ENCODE data around the gene ZMAT2.
"Not testable (repeated sequence)": the region's sequence is repeated elsewhere in the genome, so short reads cannot be mapped to it uniquely, and the experiment has no call there.

The ZMAT2 gene, protein sequence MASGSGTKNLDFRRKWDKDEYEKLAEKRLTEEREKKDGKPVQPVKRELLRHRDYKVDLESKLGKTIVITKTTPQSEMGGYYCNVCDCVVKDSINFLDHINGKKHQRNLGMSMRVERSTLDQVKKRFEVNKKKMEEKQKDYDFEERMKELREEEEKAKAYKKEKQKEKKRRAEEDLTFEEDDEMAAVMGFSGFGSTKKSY

DNA sequence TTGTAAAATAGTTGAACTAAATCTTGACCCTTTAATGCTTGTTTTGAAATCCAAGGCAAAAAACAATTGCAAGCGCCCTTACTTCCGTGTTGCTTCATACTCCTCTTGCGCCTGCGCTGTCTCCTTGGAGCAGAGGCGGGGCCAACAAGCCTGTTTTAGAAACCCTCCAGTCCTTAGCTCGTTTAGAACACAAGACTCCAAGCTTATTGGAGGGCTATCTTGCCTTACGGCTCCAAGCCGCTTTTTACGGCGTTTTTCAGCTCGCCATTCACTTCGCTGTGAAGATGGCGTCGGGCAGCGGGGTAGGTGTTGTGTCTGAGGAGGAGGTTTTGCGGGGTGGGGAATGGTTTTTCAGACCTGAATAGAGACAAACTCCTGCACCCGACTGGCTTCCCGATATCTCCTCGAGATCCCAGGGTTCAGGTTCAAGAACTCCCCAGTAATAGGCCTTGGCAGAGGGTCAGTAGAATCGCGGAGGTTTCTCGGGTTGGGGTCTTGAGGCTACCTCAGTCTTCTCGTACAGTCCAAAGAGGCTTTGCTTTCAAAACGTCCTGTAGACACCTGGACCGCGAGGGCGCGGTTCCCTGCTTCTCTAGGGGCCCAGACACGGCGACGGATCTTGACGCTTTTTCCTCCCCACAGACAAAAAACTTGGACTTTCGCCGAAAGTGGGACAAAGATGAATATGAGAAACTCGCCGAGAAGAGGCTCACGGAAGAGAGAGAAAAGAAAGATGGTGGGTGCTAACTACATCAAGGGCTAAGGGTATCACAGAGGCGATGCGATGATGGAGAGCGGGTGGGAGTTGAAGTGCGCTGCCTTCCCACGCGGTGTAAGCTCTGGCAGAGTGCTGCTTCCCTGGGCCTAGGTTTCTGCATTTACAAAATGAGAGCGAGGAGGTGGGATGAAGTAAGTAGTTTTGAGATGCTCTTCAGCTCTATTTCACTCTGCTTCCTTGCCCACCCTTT is at the start of gene ZMAT2:
Gene ZMAT2 (plus strand): TSS at position 271 of the 968 bp plus-strand sequence. CDS start 14 bp downstream, at position 285.
- peak; percentile 99 for FAIRE-seq

DNA sequence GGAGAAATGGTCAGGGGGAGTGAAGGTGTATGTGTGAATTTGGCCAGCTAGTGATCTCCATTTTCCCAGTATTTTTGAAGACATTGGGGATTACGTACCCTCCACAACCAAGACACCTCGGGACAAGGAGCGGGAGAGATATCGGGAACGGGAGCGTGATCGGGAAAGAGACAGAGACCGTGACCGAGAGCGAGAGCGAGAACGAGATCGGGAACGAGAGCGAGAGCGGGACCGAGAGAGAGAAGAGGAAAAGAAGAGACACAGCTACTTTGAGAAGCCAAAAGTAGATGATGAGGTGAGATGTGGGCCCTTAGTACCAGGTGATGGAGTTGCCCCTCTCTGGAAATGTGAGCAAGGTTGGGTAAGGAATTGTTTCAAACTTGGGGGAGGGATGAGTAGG is 41.4 kb upstream of the ZMAT2 start:
- no peak for FAIRE-seq

DNA sequence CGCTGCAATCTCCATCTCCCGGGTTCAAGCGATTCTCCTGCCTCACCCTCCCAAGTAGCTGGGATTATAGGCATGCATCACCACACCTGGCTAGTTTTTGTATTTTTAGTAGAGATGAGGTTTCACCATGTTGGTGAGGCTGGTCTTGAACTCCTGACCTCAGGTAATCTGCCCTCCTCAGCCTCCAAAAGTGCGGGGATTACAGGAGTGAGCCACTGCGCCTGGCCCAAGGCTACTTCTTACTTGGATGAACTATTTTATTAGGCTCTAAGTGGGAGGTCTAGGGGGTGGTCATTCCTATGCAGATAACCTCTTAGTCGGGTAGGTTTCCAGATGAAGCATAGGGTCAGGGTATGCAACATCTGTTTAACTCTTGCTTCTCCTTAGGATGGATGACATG is 39.9 kb upstream of the ZMAT2 start:
- FAIRE-seq = not testable (repeated sequence)

DNA sequence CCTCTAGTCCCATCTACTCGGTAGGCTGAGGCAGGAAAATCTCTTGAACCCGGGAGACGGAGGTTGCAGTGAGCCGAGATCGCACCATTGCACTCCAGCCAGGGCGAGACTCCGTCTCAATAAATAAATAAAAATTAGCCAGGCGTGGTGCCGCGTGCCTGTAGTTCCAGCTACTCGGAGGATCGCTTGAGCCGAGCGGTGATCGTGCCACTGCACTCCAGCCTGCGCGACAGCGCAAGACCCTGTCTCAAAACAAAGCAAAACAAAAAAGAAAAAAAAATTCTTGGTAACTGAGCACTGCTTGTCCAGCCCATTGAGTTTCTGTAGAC is 36.3 kb upstream of the ZMAT2 start:
- FAIRE-seq = no peak

DNA sequence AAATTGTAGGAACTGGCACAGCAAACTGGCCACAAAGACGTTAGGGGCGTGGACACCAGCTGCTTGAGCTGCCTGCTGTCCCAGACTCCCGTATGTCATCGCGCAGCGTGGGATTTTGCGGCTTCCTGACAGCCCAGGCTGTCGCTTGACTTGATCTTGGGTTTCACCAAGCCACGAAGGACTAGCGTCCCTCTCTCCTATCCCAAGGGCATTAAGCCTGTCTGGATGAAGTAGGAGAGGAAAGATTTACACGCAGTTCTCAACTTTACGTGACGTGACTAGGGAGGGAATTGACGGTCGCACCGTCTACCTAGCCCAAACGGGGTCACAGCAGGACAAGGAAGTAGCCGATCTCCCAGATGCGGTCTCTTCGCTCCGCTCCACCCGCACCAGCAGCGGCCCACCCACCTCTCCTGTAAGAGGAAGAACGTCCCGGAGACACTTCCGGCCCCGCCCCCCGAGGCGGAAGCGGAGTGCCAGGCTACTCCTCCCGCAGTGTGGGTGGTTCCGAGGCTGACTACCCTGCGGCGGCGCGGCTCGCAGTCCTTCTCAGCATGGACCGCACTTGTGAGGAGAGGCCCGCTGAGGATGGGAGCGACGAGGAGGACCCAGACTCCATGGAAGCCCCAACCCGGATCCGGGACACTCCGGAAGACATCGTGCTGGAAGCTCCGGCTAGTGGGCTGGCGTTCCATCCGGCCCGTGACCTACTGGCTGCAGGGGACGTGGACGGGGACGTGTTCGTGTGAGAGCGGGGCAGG is 35.7 kb upstream of the ZMAT2 start, which contains the start of gene WDR55:
Gene WDR55 (plus strand): TSS at position 546 of the 761 bp plus-strand sequence. CDS start 9 bp downstream, at position 555.
- peak; percentile 60 for FAIRE-seq

DNA sequence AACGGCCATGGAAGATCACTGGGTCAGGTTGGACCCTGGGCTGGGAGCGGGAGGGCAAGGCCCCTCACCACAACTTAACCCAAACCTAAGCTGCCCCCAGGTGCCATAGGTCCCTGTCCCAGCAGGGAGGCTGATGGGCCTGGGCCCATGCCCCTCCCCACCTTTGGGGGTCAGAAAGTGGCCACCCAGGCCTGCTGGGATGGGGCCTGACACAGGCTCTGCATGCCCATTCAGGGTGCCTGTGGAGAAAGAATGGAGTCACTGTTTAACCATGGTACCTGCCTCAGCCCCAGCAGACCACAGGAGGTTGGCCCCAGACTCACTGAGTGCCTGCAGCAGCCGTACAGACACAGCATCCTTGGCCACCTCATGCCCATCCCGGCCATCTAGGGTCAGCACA is 29.2 kb upstream of the ZMAT2 start:
- not testable (repeated sequence) for FAIRE-seq

DNA sequence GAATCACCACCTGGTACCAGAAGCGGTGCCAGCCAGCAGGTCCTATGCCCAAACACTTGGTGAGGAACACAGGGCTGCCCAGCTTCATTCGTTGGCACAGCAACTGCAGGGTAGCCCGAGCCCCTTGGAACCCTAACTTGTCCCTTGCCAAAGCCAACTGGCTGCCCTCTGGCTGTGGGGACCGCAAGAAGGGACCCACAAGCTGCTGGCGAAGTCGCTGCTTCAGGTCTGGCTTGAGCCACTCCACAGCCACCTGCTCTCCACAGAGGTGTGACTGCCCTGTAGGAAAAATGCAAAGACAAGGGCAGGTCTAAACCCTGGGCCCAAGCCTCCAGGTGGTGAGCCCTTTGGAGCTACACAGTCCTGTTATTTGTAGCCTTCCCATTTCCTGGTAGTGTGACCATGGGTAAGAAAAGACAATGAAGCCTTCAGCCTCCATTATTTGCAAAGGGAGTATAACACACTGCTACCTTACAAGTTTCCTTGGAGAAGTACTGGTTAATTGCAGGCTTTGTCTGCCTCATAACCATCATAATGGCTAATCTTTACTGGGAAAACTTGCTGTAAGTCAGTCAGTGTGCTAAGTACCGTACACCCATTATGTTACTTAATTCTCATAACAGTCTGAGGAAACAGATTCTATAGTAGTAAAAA is 28.6 kb upstream of the ZMAT2 start:
- no peak for FAIRE-seq

DNA sequence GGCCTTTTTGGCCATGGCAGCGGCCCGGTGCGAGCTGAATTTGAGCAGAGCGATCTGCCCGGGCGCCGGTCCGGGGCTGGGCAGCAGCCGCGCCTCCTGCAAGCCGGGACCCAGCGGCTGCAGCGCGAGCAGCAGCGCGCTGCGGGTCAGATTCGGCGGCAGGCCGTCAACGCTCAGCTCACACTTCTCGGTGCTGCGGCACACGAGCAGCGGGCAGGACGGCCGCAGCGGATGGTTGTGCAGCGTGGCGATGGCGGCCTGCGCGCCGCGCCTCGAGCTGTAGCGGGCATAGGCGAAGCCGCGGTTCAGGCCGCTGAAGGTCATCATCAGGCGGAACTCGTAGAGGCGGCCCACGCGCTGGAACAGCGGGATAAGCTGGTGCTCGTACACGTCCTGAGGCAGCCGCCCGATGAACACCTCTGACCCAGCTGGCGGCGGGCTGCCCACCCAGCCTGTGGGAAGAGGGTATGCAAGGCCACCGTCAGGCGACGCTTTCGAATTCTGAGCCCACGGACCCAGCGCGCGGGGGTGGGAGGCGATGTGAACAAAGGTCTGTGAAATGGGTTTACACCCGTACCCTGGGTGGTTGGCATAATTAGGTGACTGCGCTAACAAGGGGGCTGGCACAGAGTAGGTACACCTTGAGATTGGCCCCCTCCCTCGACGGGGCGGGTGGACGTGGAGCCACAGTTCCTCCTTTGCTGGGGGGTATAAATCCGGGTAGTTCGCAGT is 27.6 kb upstream of the ZMAT2 start:
- FAIRE-seq = no peak

DNA sequence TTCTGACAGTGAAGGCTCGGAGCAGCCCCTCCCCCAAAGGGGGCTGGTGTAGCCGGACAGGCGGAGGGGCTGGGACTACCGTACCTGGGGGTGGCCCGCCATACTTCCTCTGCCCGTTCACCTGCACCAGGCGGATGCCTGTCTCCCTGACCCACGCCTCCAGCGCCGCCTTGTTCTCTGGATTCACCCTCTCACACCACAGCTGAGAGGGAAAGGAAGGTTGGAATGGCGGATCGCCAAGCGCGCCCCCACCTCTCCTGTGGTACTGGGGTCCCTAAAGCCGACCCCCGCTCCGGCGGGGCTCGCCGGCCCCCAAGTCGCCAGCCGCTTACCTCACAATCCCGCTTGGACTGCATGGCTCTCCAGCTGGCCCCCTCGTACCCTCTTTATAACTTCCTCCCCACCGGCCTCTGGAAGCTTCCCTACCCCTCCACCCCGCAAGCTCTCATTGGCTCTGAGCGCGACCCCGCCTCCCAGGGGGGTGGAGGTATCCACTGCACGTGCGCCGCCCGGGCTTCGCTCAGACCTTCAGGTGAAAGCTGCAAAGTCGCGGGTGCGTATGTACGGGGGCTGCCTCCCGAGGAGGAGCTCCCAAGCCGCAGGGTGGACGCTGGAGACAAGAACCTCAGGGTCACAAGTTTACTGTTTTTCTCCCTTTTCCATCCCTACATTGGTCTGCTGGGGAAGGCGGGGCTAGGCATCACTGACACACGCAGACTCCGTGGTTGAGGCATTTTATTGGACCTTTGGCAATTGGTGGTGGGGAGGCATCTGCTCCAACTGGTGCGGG is 26.9 kb upstream of the ZMAT2 start, which contains the start of gene DND1:
Gene DND1 (minus strand): TSS at position 390 of the 790 bp plus-strand sequence. CDS start 34 bp downstream, at position 356.
- FAIRE-seq = no peak

DNA sequence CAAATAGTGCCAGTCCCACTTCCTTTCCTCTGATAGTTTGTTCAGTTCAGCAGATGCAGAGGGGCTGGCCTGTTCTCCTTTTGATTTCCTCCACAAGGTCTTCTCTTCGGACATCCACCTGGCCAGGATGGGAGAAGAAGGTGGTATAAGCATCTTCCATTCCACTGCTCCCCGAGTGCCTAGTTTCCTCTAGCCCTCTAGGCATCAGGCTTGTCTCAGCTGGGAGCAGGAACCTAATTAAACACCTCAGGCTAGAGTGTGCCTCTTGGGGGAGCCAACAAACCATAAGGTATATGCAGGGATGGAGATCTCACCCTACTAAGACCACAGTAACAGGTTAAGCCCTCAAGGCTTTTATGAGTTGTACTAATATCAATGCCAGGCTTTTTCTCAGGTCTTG is 26.0 kb upstream of the ZMAT2 start:
- no peak for FAIRE-seq

DNA sequence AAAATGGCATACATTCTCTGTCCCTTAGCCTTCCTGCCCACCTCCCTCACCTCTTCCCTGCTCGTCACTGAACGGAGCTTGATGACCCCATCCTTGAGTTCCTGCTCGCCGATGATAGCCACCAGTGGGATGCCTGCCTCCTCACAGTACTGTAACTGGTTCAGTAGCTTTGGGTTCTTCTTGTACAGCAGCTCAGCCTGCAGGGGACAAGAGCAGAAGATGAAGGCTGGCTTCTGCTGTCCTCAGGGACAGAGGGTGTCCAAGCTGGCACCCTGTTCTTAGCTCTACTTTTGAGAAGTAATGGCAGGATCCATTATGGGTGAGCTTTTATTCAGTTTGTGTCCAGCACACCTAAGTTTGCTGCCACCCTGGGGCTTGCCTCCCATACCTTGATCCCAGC is 25.6 kb upstream of the ZMAT2 start:
- FAIRE-seq = no peak

DNA sequence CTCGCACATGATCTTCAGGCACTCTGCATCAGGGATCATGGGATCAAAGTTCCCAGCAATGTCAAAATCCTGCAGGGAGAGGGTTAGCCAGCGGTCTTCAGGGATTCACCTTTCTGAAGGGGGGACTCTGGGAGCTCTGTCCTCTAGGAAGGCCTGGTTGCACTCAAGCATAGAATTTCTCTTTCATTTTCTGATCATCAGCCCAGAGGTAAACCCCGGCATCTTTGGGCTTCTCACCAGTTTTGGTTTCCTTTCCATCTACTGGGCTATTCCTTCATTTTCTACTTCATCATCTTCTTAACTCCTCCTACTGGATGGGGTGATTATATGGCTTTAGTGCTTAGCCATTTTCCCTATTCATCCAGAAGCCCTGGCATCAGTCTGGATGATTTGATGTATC is 22.3 kb upstream of the ZMAT2 start:
- FAIRE-seq = no peak

DNA sequence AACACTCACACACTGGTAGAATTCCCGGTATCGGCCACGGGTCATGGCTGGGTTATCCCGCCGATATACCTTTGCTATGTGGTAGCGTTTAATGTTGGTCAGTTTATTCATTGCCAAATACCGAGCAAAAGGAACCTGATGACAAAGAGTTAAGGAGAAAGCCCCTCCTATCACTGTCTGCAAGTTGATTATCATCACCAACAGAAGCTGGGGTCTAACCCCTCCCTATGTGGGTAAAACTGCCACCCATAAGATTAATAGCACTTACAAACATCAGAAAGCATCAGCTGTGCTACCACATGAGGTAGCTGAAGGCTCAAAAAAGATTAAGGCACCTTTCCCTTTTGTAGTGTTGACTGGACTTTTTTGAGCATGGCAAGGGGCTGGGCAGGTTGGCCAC is 21.3 kb upstream of the ZMAT2 start:
- no peak for FAIRE-seq

DNA sequence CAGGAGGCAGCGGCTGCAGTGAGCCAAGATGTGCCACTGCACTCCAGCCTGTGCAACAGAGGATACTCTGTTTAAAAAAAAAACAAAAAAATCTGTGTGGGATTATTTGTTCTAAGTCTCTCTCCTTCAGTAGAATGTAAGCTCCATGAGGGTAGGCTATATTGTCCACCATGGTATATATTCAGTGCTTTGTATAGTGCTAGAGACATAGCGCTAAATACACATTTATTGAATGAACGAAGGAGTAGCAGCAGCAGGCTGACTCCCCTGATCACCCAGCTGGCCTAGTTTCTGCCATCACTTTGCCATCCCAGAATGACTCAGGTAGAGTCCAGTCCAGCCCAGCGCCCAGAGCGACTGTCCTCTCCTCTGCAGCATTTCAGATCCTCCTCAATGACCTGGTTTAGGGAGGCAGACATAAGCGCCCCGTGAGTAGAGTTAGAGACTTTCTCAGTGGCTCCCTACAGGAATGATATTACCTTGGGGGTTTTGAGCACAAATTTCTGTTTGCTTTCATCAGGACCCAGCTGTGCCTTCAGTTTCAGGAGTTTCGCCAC is 9.8 kb upstream of the ZMAT2 start:
- FAIRE-seq = no peak

DNA sequence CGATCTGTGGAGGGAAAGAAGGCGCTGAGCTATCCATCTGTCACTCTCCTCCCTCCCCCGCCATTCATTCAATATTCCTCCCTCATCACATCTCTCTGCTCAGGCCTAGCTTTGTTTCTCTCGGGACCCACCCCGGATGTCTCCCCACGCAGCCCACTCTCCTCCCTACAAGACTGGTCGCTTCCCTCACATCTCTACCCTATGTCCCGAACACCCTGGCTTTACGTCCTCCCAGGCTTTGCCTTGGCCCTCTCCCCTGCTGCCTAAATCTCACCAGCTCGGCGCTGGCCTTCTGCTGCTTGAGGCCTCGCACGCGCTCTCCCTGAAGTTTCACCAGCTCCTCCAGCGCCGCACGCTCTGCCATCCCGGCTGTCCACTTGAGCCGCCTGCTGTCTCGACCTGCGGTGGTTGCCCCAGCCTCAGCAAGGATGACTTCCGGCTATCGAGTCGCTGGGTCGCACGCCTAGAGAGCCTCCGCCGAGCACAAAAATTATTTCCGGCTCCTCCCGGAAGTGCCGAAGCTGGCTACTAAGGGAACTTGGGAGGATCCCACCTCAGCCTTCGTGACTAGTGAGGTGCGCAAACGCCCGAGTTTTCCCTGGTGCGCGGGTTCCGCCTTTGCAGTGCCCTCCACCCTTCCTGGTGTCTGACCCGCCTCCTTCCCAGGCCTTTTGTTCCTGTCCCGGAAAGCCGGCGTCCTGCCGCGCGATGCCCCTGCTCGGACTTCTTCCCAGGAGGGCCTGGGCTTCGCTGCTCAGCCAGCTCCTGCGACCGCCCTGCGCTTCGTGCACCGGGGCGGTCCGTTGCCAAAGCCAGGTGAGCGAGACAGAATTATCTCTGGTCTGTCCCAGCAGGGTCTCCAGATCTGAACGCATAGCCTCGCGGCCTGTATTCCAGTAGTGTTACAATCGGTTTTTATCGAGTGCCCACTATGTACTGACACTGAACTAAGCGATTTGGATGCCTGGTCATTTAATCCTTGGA is 9.0 kb upstream of the ZMAT2 start, which contains the start of the genes HARS1 and HARS2:
Gene HARS1 (minus strand): TSS at position 430 of the 984 bp plus-strand sequence. CDS start 66 bp downstream, at position 364.
Gene HARS2 (plus strand): TSS at position 515 of the 984 bp plus-strand sequence. CDS start 194 bp downstream, at position 709.
- FAIRE-seq = peak; percentile 86

DNA sequence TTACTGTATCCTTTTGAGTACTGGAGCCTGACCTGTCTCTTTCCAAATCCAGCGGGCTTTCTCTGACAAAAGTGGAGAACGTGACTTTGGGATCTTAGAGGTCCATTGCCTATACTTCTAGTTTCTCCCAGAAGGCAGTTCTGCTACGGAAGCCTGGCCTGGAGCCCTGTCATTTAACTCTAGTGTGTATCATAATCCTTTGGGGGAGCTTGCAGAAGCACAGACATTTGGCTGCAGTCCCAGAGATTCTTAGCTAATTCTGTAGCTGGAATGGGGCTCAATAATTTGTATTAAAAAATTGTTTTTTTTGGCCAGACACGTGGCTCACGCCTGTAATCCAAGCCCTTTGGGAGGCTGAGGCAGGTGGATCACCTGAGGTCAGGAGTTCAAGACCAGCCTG is 6.0 kb upstream of the ZMAT2 start:
- no peak for FAIRE-seq

DNA sequence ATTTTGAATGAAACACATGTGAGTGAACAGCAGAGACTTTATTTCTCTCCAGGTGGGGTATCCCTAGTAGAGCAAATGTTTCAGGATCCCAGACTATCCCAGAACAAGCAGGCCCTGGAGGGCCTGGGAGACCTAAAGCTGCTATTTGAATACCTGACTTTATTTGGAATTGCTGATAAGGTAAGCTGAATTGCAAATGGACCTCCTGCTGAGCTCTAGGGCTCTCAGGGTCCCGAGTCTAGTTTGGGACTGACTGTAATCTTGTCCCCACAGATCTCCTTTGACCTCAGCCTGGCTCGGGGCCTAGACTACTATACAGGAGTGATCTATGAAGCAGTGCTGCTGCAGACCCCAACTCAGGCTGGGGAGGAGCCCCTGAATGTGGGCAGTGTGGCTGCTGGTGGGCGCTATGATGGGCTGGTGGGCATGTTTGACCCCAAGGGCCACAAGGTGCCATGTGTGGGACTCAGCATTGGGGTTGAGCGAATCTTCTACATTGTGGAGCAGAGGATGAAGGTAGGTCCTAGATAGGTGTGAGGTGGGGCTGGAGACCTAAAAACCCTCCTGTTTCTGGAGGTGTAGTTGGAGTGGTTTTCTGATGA is 3.3 kb upstream of the ZMAT2 start:
- FAIRE-seq = no peak

DNA sequence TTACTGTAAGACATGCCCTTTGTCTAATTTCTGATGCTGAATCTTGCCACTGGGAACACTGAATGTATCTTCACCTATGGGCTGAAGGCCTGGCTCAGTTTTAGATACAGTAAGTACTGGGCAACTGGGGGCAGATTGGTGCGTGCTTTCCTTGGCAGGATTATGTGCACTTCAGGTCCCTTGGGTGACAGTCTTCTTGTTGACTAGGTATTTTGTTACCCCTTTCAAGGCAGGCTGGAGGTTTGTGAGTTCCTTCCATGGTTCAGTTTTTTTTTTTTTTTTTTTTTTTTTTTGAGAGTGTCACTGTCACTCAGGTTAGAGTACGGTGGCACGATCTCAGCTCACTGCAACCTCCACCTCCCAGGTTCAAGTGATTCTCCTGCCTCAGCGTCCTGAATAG is 7.6 kb downstream of the ZMAT2 start:
- no peak for FAIRE-seq

DNA sequence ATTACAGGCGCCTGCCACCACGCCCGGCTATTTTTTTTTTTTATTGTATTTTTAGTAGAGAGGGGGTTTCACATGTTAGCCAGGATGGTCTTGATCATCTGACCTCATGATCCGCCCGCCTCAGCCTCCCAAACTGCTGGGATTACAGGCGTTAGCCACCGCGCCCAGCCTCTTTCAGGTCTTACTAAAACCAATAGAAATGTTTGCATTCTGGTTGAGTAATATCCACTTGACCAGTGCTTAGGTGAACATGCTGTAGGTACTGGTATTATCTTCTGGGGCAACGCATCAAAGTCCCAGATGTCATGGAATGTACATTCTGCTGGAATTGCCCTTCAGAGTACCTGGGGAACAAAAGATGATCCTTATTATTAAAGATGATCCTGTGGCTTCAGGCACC is 8.5 kb downstream of the ZMAT2 start:
- FAIRE-seq = not testable (repeated sequence)

Data from A204.1 (cell line).